ENCODE results near the gene COL11A2. TPM values are rescaled to one million over a fixed set of nuclear protein-coding genes. Genes with fewer than 3 reads are reported as not detected.

The COL11A2 gene
- total and polyA plus RNA-seq, 4 donors, result 2.8 to 12.6 (median 7.7) TPM

- no peak overlapping the region for H3K27ac ChIP-seq (ENCODE audit: low read depth, low read length)
- H3K4me1 ChIP-seq (ENCODE audit: control insufficient read depth, insufficient read depth, low read length), result peaks cover 9% of the 10 kb centered on the region
- peaks cover 44% of the 10 kb centered on the region for H3K27me3 ChIP-seq (ENCODE audit: control insufficient read depth, insufficient read depth, low read length)
- DNase-seq (ENCODE audit: low read depth in 4 of 6, low spot score in 6 of 6), result no peak
- H3K9me3 ChIP-seq (ENCODE audit: control insufficient read depth, insufficient read depth, low read length), result no peaks in the 10 kb centered on the region
- WGBS (ENCODE audit: insufficient coverage), result 74% methylated on average over 5 of the region's 7 CpGs
- no peak overlapping the region for H3K4me3 ChIP-seq (ENCODE audit: low read depth, low read length)
- no peaks in the 10 kb centered on the region for H3K36me3 ChIP-seq (ENCODE audit: control insufficient read depth, insufficient read depth, low read length)
Measured at GRCh38 chr6:33113755-33114154, 78.5 kb downstream of the COL11A2 start.

Small RNAs within 50 kb of the gene (small RNA-seq; reads per million reads assigned to genes)
- 1.6 reads per million, percentile 87 among the genes with 10 or more reads in this experiment for gene MIR219A1 (ENCODE audit: low replicate concordance)
- 0.37 reads per million, percentile 41 among the genes with 10 or more reads in this experiment for gene RNY4P10 (ENCODE audit: low replicate concordance)

Other genes with a start within 250 kb of the COL11A2 start
- 10 to 100 TPM in 1 of 2 donors, 1 to 10 TPM in 1; 9.9 to 11.6 TPM for gene HLA-DMA, start 239.4 kb downstream of the COL11A2 start, total RNA-seq
- 1 to 10 TPM; 3.1 to 4.9 TPM for gene HLA-DMA, start 239.4 kb downstream of the COL11A2 start, polyA plus RNA-seq (ENCODE audit: insufficient read length in 2 of 2)
- gene BRD2, start 223.9 kb downstream of the COL11A2 start, total RNA-seq, result 100 to 1,000 TPM in 1 of 2 donors, 10 to 100 TPM in 1; 68.9 to 153 TPM
- gene BRD2, start 223.9 kb downstream of the COL11A2 start, polyA plus RNA-seq (ENCODE audit: insufficient read length in 2 of 2), result 100 to 1,000 TPM; 285 to 286 TPM
- 1 to 10 TPM; 4.6 to 5.8 TPM for gene HLA-DOA, start 182.9 kb downstream of the COL11A2 start, total RNA-seq
- gene HLA-DOA, start 182.9 kb downstream of the COL11A2 start, polyA plus RNA-seq (ENCODE audit: insufficient read length in 2 of 2), result 1 to 10 TPM; 1.4 to 1.8 TPM
- 10 to 100 TPM; 19.8 to 23.1 TPM for gene HLA-DPA1, start 118.8 kb downstream of the COL11A2 start, total RNA-seq
- gene HLA-DPA1, start 118.8 kb downstream of the COL11A2 start, polyA plus RNA-seq (ENCODE audit: insufficient read length in 2 of 2), result 10 to 100 TPM in 1 of 2 donors, 1 to 10 TPM in 1; 6.6 to 13.7 TPM
- gene HLA-DPB1, start 116.5 kb downstream of the COL11A2 start, total RNA-seq, result 10 to 100 TPM; 15.4 to 21.3 TPM
- gene HLA-DPB1, start 116.5 kb downstream of the COL11A2 start, polyA plus RNA-seq (ENCODE audit: insufficient read length in 2 of 2), result 10 to 100 TPM; 10.5 to 11.4 TPM
- 10 to 100 TPM; 19.2 to 32.3 TPM for gene RXRB, start 8.2 kb upstream of the COL11A2 start, total RNA-seq
- gene RXRB, start 8.2 kb upstream of the COL11A2 start, polyA plus RNA-seq (ENCODE audit: insufficient read length in 2 of 2), result 10 to 100 TPM; 61.6 to 79.0 TPM
- 10 to 100 TPM; 55.0 to 87.3 TPM for gene SLC39A7, start 8.4 kb upstream of the COL11A2 start, total RNA-seq
- gene SLC39A7, start 8.4 kb upstream of the COL11A2 start, polyA plus RNA-seq (ENCODE audit: insufficient read length in 2 of 2), result 100 to 1,000 TPM in 1 of 2 donors, 10 to 100 TPM in 1; 86.7 to 103 TPM
- 10 to 100 TPM in 1 of 2 donors, 1 to 10 TPM in 1; 7.8 to 24.8 TPM for gene HSD17B8, start 12.2 kb upstream of the COL11A2 start, total RNA-seq
- gene HSD17B8, start 12.2 kb upstream of the COL11A2 start, polyA plus RNA-seq (ENCODE audit: insufficient read length in 2 of 2), result 10 to 100 TPM in 1 of 2 donors, 1 to 10 TPM in 1; 8.5 to 10.5 TPM
- 10 to 100 TPM; 19.0 to 43.9 TPM for gene RING1, start 16.0 kb upstream of the COL11A2 start, total RNA-seq
- 10 to 100 TPM; 63.3 to 71.0 TPM for gene RING1, start 16.0 kb upstream of the COL11A2 start, polyA plus RNA-seq (ENCODE audit: insufficient read length in 2 of 2)
- 10 to 100 TPM; 35.4 to 49.3 TPM for gene VPS52, start 79.4 kb upstream of the COL11A2 start, total RNA-seq
- gene VPS52, start 79.4 kb upstream of the COL11A2 start, polyA plus RNA-seq (ENCODE audit: insufficient read length in 2 of 2), result 10 to 100 TPM; 69.2 to 87.3 TPM
- 1,000 to 10,000 TPM; 1,293 to 3,565 TPM for gene RPS18, start 79.6 kb upstream of the COL11A2 start, total RNA-seq
- gene RPS18, start 79.6 kb upstream of the COL11A2 start, polyA plus RNA-seq (ENCODE audit: insufficient read length in 2 of 2), result 1,000 to 10,000 TPM; 1,607 to 1,704 TPM
- gene B3GALT4, start 84.7 kb upstream of the COL11A2 start, total RNA-seq, result 10 to 100 TPM in 1 of 2 donors, 1 to 10 TPM in 1; 5.8 to 12.9 TPM
- gene B3GALT4, start 84.7 kb upstream of the COL11A2 start, polyA plus RNA-seq (ENCODE audit: insufficient read length in 2 of 2), result 1 to 10 TPM; 6.2 to 8.1 TPM
- 10 to 100 TPM; 31.7 to 53.8 TPM for gene WDR46, start 96.8 kb upstream of the COL11A2 start, total RNA-seq
- gene WDR46, start 96.8 kb upstream of the COL11A2 start, polyA plus RNA-seq (ENCODE audit: insufficient read length in 2 of 2), result 10 to 100 TPM; 51.8 to 60.5 TPM
- gene PFDN6, start 97.1 kb upstream of the COL11A2 start, total RNA-seq, result 10 to 100 TPM; 30.4 to 54.4 TPM
- 10 to 100 TPM; 78.5 to 80.2 TPM for gene PFDN6, start 97.1 kb upstream of the COL11A2 start, polyA plus RNA-seq (ENCODE audit: insufficient read length in 2 of 2)
- 10 to 100 TPM; 23.6 to 63.8 TPM for gene RGL2, start 106.5 kb upstream of the COL11A2 start, total RNA-seq
- 100 to 1,000 TPM; 101 to 119 TPM for gene RGL2, start 106.5 kb upstream of the COL11A2 start, polyA plus RNA-seq (ENCODE audit: insufficient read length in 2 of 2)
- gene TAPBP, start 121.6 kb upstream of the COL11A2 start, total RNA-seq, result 10 to 100 TPM; 42.8 to 48.0 TPM
- gene TAPBP, start 121.6 kb upstream of the COL11A2 start, polyA plus RNA-seq (ENCODE audit: insufficient read length in 2 of 2), result 10 to 100 TPM; 41.3 to 49.2 TPM
- 10 to 100 TPM; 16.4 to 26.8 TPM for gene ZBTB22, start 125.3 kb upstream of the COL11A2 start, total RNA-seq
- gene ZBTB22, start 125.3 kb upstream of the COL11A2 start, polyA plus RNA-seq (ENCODE audit: insufficient read length in 2 of 2), result 10 to 100 TPM; 25.3 to 25.4 TPM
- 10 to 100 TPM; 18.0 to 35.5 TPM for gene DAXX, start 130.5 kb upstream of the COL11A2 start, total RNA-seq
- 10 to 100 TPM; 50.8 to 51.9 TPM for gene DAXX, start 130.5 kb upstream of the COL11A2 start, polyA plus RNA-seq (ENCODE audit: insufficient read length in 2 of 2)
- 10 to 100 TPM in 1 of 2 donors, 1 to 10 TPM in 1; 6.7 to 12.9 TPM for gene KIFC1, start 199.4 kb upstream of the COL11A2 start, total RNA-seq
- gene KIFC1, start 199.4 kb upstream of the COL11A2 start, polyA plus RNA-seq (ENCODE audit: insufficient read length in 2 of 2), result 10 to 100 TPM; 18.0 to 25.9 TPM
- 10 to 100 TPM; 17.2 to 55.4 TPM for gene PHF1, start 218.5 kb upstream of the COL11A2 start, total RNA-seq
- 100 to 1,000 TPM; 116 to 128 TPM for gene PHF1, start 218.5 kb upstream of the COL11A2 start, polyA plus RNA-seq (ENCODE audit: insufficient read length in 2 of 2)
- 100 to 1,000 TPM in 1 of 2 donors, 10 to 100 TPM in 1; 64.9 to 202 TPM for gene CUTA, start 225.6 kb upstream of the COL11A2 start, total RNA-seq
- gene CUTA, start 225.6 kb upstream of the COL11A2 start, polyA plus RNA-seq (ENCODE audit: insufficient read length in 2 of 2), result 100 to 1,000 TPM; 211 to 241 TPM
- gene SYNGAP1, start 227.6 kb upstream of the COL11A2 start, total RNA-seq, result 10 to 100 TPM; 11.5 to 21.0 TPM
- gene SYNGAP1, start 227.6 kb upstream of the COL11A2 start, polyA plus RNA-seq (ENCODE audit: insufficient read length in 2 of 2), result 10 to 100 TPM; 84.7 to 98.9 TPM